ENCODE measurements around the gene ZC3H10.

DNA sequence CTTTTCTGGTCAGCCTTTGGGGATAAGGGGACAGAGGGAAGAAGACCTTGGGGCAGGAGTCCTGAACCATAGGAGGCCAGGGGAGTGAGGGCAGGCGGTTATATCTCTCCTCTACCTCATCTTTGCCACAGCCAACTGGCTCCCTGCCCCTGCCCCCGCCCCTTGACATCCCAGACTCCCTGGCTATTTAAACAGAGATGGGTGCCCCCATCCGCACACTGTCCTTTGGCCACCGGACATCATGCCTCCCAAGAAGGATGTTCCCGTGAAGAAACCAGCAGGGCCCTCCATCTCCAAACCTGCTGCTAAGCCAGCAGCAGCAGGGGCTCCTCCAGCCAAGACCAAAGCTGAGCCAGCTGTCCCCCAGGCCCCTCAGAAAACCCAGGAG lies 35.6 kb downstream of the ZC3H10 start:
- TF ChIP-seq, protein P1, sequence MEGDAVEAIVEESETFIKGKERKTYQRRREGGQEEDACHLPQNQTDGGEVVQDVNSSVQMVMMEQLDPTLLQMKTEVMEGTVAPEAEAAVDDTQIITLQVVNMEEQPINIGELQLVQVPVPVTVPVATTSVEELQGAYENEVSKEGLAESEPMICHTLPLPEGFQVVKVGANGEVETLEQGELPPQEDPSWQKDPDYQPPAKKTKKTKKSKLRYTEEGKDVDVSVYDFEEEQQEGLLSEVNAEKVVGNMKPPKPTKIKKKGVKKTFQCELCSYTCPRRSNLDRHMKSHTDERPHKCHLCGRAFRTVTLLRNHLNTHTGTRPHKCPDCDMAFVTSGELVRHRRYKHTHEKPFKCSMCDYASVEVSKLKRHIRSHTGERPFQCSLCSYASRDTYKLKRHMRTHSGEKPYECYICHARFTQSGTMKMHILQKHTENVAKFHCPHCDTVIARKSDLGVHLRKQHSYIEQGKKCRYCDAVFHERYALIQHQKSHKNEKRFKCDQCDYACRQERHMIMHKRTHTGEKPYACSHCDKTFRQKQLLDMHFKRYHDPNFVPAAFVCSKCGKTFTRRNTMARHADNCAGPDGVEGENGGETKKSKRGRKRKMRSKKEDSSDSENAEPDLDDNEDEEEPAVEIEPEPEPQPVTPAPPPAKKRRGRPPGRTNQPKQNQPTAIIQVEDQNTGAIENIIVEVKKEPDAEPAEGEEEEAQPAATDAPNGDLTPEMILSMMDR (IDR thresholded peaks at IDR 0.05): no peak
- TF ChIP-seq POLR2AphosphoS5 (IDR thresholded peaks at IDR 0.05) (no peak), POLR2A (IDR thresholded peaks at IDR 0.05) (no peak), EP300 (IDR thresholded peaks at IDR 0.05) (no peak)

All from upper lobe of left lung (tissue), 4 donors.